ENCODE results near the gene POLR1E.
"Not testable (repeated sequence)": the region's sequence is repeated elsewhere in the genome, so short reads cannot be mapped to it uniquely, and the experiment has no call there.

GRCh38 chr9:37477987-37478619, 7.6 kb upstream of the POLR1E start:
- TF ChIP-seq CTCF, MAX (IDR thresholded peaks at IDR 0.05; ENCODE audit: low read depth, low read length): not testable (repeated sequence)

Data from NB4 (cell line).